Measurements from ENCODE around the gene DSE. TPM values are rescaled to one million over a fixed set of nuclear protein-coding genes. Genes with fewer than 3 reads are reported as not detected.

DSE gene
- total and polyA plus RNA-seq, 2 donors (not counting 1 experiment from before 2014, with no cell fraction given): 71.0 to 89.2 TPM

DNA sequence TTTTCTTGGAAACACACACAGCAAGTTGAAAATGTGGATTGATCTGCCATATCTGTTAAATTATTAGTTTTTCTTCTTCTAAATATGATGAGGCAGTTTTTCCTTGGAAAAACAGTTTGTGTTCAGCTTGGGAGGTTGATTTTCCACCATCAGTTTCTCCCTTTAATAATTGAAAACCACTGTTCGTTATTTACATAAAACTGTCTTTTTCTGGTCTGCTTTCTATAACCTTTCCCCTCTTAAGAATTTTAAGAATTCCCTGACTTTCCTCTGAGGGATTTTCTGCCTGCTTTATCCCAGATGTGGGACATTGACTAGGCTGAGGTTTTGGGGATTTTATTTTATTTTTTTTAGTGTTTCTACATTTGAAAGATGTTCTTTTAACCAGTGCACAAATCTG is 27.2 kb downstream of the DSE start:
- peak overlapping the region; percentile 92 for H3K4me2 ChIP-seq (ENCODE audit: extremely low read depth, insufficient read depth, low read length)
- no peaks in the 10 kb centered on the region for H3K27me3 ChIP-seq (ENCODE audit: control insufficient read depth, insufficient read depth, low read length)
- peak; percentile 47 to 81 for DNase-seq (ENCODE audit: low read depth in 2 of 2)
- H3K9ac ChIP-seq (ENCODE audit: insufficient read depth, low read length): no peak overlapping the region
- H3K4me3 ChIP-seq (replicated peaks in 1 of 4; ENCODE audit: control extremely low read depth in 1 of 4, insufficient read depth in 1 of 4, low read depth in 3 of 4, low read length in 4 of 4): peak overlapping the region in 3 of 4 experiments; percentile 13 to 16 (median 14)
- no peak overlapping the region for H2AFZ ChIP-seq (ENCODE audit: low read length)
- no peaks in the 10 kb centered on the region for H4K20me1 ChIP-seq (ENCODE audit: control insufficient read depth, extremely low read depth, insufficient read depth, low read length)
- H3K9me3 ChIP-seq (ENCODE audit: control insufficient read depth, insufficient read depth, low read depth, low read length): no peaks in the 10 kb centered on the region
- peaks cover 19% of the 10 kb centered on the region for H3K79me2 ChIP-seq (ENCODE audit: control insufficient read depth, insufficient read depth, low read length)
- peaks cover 14% of the 10 kb centered on the region for H3K4me1 ChIP-seq (ENCODE audit: control insufficient read depth, extremely low read depth, insufficient read depth, low read length)
- peaks cover 3% of the 10 kb centered on the region for H3K36me3 ChIP-seq (ENCODE audit: control insufficient read depth, insufficient read depth, low read length)
- peak overlapping the region; percentile 75 for H3K27ac ChIP-seq (ENCODE audit: insufficient read depth, low read length)
- TF ChIP-seq EZH2 (IDR thresholded peaks at IDR 0.05; ENCODE audit: low read length, missing control alignments) (no peak), CTCF (conservative IDR thresholded peaks at IDR 0.05 in 1 of 2, IDR thresholded peaks at IDR 0.05 in 1 of 2; ENCODE audit: low read depth in 1 of 2, low read length in 2 of 2) (no peak)

GRCh38 chr6:116398316-116399010 is 27.7 kb downstream of the DSE start:
- no peak overlapping the region for H2AFZ ChIP-seq (ENCODE audit: low read length)
- peaks cover 14% of the 10 kb centered on the region for H3K4me1 ChIP-seq (ENCODE audit: control insufficient read depth, extremely low read depth, insufficient read depth, low read length)
- H3K27ac ChIP-seq (ENCODE audit: insufficient read depth, low read length): peak overlapping the region; percentile 75
- TF ChIP-seq CTCF (conservative IDR thresholded peaks at IDR 0.05 in 1 of 2, IDR thresholded peaks at IDR 0.05 in 1 of 2; ENCODE audit: low read depth in 1 of 2, low read length in 2 of 2): no peak
- no peak for TF ChIP-seq EZH2 (IDR thresholded peaks at IDR 0.05; ENCODE audit: low read length, missing control alignments)
- H3K4me3 ChIP-seq (replicated peaks in 1 of 4; ENCODE audit: control extremely low read depth in 1 of 4, insufficient read depth in 1 of 4, low read depth in 3 of 4, low read length in 4 of 4): peak overlapping the region; percentile 13 to 16 (median 14)
- H3K9ac ChIP-seq (ENCODE audit: insufficient read depth, low read length): no peak overlapping the region
- no peaks in the 10 kb centered on the region for H3K27me3 ChIP-seq (ENCODE audit: control insufficient read depth, insufficient read depth, low read length)
- peaks cover 3% of the 10 kb centered on the region for H3K36me3 ChIP-seq (ENCODE audit: control insufficient read depth, insufficient read depth, low read length)
- H3K4me2 ChIP-seq (ENCODE audit: extremely low read depth, insufficient read depth, low read length): peak overlapping the region; percentile 92
- H3K9me3 ChIP-seq (ENCODE audit: control insufficient read depth, insufficient read depth, low read depth, low read length): no peaks in the 10 kb centered on the region
- peak; percentile 64 to 70 for DNase-seq (ENCODE audit: low read depth in 2 of 2)
- no peaks in the 10 kb centered on the region for H4K20me1 ChIP-seq (ENCODE audit: control insufficient read depth, extremely low read depth, insufficient read depth, low read length)
- H3K79me2 ChIP-seq (ENCODE audit: control insufficient read depth, insufficient read depth, low read length): peaks cover 19% of the 10 kb centered on the region

DNA sequence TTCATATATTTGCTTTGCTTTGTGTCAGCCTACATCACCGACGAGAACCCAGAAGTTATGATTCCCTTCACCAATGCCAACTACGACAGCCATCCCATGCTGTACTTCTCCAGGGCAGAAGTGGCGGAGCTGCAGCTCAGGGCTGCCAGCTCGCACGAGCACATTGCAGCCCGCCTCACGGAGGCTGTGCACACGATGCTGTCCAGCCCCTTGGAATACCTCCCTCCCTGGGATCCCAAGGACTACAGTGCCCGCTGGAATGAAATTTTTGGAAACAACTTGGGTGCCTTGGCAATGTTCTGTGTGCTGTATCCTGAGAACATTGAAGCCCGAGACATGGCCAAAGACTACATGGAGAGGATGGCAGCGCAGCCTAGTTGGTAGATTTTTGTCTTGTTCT is 28.5 kb downstream of the DSE start:
- Histone ChIP-seq H3K4me2 (ENCODE audit: extremely low read depth, insufficient read depth, low read length) (no peak overlapping the region), H3K4me3 (replicated peaks in 1 of 4; ENCODE audit: control extremely low read depth in 1 of 4, insufficient read depth in 1 of 4, low read depth in 3 of 4, low read length in 4 of 4) (no peak overlapping the region), H4K20me1 (ENCODE audit: control insufficient read depth, extremely low read depth, insufficient read depth, low read length) (no peaks in the 10 kb centered on the region), H3K27me3 (ENCODE audit: control insufficient read depth, insufficient read depth, low read length) (no peaks in the 10 kb centered on the region), H3K27ac (ENCODE audit: insufficient read depth, low read length) (no peak overlapping the region), H3K9ac (ENCODE audit: insufficient read depth, low read length) (no peak overlapping the region), H2AFZ (ENCODE audit: low read length) (no peak overlapping the region), H3K4me1 (ENCODE audit: control insufficient read depth, extremely low read depth, insufficient read depth, low read length) (peaks cover 15% of the 10 kb centered on the region), H3K9me3 (ENCODE audit: control insufficient read depth, insufficient read depth, low read depth, low read length) (no peaks in the 10 kb centered on the region), H3K79me2 (ENCODE audit: control insufficient read depth, insufficient read depth, low read length) (peaks cover 18% of the 10 kb centered on the region), H3K36me3 (ENCODE audit: control insufficient read depth, insufficient read depth, low read length) (peaks cover 3% of the 10 kb centered on the region)
- DNase-seq (ENCODE audit: low read depth in 2 of 2): no peak
- TF ChIP-seq CTCF (conservative IDR thresholded peaks at IDR 0.05 in 1 of 2, IDR thresholded peaks at IDR 0.05 in 1 of 2; ENCODE audit: low read depth in 1 of 2, low read length in 2 of 2) (no peak), EZH2 (IDR thresholded peaks at IDR 0.05; ENCODE audit: low read length, missing control alignments) (no peak)
